Fibroblast of mammary gland (primary cell): Measurements from ENCODE around the gene TICRR.
A peak's percentile ranks its signal among the peaks of the same experiment; 100 is the strongest.
"Not testable (repeated sequence)": the region's sequence is repeated elsewhere in the genome, so short reads cannot be mapped to it uniquely, and the experiment has no call there.

Source experiments
- DNase-seq: peaks from one replicate; pipeline ENCODE4 v3.0.0-alpha.2; 2010; ENCODE audit warnings: low read depth
- H3K4me3 ChIP-seq: 2 replicates; pipeline ENCODE4 v1.5.1; 2011; ENCODE audit warnings: low read depth, mild to moderate bottlenecking, low read length, moderate library complexity; ENCODE audit not compliant: control insufficient read depth
- TF ChIP-seq, protein P1 (sequence below): conservative IDR thresholded peaks from 2 replicates; pipeline ENCODE4 v1.5.1; 2011; ENCODE audit warnings: low read depth, low read length, inconsistent platforms; ENCODE audit not compliant: control insufficient read depth, insufficient read depth

The TICRR gene

DNA sequence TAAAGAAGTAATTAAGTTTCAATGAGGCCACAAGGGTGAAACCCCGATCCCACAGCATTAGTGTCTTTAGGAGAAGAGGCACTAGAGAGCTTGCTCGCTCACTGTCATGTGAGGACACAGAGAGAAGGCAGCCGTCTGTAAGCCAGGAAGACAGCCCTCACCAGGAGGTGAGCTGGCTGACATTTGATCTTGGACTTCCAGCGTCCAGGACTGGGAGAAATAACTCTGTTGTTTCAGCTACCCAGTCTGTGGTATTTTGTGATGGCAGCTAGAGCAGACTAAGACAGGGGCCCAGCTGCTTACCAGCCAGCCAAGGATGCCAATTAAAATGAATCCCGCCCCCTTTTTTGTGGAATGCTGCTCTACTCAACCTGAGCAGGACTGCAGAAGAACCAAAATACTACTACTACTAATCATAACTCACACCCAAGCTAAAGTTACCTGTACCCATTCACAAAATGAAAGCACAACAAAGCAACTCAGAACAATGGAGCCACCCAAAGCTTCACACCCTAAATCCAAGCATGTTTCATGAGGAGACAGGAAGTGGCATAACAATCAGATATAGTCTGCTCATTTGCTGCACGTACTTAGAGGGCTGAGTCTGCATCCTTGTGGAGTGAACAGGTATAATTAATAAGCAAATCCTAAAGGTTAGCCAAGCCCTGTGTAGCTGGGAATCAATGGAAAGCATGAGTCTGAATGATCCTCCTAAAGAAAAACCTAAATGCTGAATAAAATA lies 43.3 kb upstream of the TICRR start:
- H3K4me3 ChIP-seq = no peak overlapping the region
- TF ChIP-seq, protein P1, sequence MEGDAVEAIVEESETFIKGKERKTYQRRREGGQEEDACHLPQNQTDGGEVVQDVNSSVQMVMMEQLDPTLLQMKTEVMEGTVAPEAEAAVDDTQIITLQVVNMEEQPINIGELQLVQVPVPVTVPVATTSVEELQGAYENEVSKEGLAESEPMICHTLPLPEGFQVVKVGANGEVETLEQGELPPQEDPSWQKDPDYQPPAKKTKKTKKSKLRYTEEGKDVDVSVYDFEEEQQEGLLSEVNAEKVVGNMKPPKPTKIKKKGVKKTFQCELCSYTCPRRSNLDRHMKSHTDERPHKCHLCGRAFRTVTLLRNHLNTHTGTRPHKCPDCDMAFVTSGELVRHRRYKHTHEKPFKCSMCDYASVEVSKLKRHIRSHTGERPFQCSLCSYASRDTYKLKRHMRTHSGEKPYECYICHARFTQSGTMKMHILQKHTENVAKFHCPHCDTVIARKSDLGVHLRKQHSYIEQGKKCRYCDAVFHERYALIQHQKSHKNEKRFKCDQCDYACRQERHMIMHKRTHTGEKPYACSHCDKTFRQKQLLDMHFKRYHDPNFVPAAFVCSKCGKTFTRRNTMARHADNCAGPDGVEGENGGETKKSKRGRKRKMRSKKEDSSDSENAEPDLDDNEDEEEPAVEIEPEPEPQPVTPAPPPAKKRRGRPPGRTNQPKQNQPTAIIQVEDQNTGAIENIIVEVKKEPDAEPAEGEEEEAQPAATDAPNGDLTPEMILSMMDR = no peak
- peak; percentile 11 for DNase-seq

- TF ChIP-seq, protein P1 = no peak
- no peak overlapping the region for H3K4me3 ChIP-seq
- DNase-seq = peak; percentile 26
Observed at GRCh38 chr15:89533861-89534544, 41.3 kb upstream of the TICRR start.

DNA sequence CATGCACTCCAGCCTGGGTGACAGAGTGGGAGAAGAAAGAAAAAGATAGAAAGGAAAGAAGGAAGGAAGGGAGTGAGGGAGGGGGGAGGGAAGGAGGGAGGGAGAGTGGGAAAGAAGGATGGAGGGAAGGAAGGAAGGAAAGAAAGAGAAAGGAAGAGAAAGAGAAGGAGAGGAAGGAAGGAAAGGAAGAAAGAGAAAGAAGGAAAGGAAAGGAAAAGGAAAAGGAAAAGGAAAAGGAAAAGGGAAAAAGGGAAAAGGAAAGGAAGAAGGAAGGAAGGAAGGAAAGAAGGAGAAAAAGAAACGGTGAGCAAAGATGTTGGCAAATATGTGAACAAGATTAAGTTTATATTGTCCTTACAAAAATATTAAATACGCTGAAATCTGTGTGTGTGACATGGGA lies 36.2 kb upstream of the TICRR start:
- H3K4me3 ChIP-seq = no peak overlapping the region
- TF ChIP-seq, protein P1 = no peak

GRCh38 chr15:89542369-89542768 lies 32.9 kb upstream of the TICRR start:
- peak; percentile 18 for DNase-seq
- TF ChIP-seq, protein P1 = no peak
- H3K4me3 ChIP-seq = no peak overlapping the region

More for the DNA sequence above, 36.2 kb upstream of the TICRR start:
- no peak for DNase-seq

DNA sequence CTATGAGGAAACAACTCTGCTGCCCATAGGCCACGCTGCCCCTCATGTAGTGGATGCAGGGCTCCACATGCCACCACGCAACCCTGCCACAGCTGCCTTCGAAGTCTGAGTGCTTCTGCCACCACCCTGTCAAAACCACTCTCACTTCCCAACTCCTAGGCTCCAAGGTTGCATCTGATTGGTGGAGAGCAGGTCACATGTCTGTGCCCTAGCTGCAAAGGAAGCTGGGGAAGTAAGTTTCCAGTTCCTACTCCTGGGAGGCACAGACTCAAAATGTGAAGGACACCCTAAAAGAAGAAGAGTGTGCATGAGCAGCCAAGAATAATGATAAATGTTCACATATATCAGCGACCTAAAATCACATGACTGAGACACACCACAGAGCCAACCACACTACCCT lies 31.9 kb upstream of the TICRR start:
- TF ChIP-seq, protein P1 = no peak
- no peak for DNase-seq
- no peak overlapping the region for H3K4me3 ChIP-seq

- H3K4me3 ChIP-seq, DNase-seq: not testable (repeated sequence)
Observed at GRCh38 chr15:89549138-89549537, 26.1 kb upstream of the TICRR start.

DNA sequence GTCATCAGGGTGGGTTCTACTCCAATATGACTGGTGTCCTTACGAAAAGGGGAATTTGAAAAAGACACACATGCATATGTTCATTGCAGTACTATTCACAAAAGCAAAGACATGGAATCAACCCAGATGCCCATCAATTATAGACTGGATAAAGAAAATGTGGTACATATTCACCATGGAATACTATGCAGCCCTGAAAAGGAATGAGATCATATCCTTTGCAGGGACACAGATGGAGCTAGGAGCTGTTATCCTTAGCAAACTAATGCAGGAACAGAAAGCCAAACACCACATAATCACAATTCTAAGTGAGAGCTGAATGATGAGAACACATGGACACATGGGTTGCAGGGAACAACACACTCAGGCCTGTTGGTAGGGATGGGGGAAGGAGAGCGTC lies 24.8 kb upstream of the TICRR start:
- no peak overlapping the region for H3K4me3 ChIP-seq
- TF ChIP-seq, protein P1 = no peak
- DNase-seq = no peak
